Activated T-cell treated with anti-CD3 and anti-CD28 coated beads, Interleukin-2, amount 50 U/mL, for 48 hours (primary cell): ENCODE measurements around the gene SMC1B.
"Not testable (repeated sequence)": the region's sequence is repeated elsewhere in the genome, so short reads cannot be mapped to it uniquely, and the experiment has no call there.

Experiments
- DNase-seq, 2 experiments: peaks; one replicate each; pipeline ENCODE4 v3.0.0-alpha.2; 2020

The SMC1B gene

DNA sequence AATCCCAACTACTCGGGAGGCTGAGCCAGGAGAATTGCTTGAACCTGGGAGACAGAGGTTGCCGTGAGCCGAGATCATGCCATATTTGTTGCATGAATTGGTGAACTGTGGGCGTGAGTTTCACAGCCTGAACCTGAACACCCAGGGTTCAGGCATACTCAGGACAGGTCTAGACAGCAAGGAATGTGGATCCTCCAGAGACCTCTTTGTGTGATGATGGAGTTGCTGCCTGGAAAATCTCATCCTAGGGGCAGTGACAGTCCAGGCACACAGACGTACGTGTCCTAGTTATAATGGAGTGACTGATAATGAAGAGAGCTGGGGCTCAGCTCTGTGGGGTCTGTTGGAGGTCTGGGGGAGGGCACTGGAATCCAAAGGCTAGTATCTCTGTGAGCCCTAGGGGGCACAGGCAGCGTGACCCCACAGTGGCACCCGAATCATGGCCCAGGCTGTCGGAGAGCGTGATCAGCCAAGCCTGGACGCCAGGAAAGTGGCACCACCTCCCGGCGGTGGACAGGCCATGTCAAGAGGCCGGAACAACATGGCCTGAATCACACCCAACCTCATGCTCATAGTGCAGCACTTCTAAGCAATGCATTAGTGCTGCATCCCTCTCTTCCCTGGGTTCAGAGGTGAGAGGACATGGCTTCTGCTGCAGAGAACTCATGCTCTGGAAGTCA is 31.8 kb upstream of the SMC1B start:
- no peak for DNase-seq

DNA sequence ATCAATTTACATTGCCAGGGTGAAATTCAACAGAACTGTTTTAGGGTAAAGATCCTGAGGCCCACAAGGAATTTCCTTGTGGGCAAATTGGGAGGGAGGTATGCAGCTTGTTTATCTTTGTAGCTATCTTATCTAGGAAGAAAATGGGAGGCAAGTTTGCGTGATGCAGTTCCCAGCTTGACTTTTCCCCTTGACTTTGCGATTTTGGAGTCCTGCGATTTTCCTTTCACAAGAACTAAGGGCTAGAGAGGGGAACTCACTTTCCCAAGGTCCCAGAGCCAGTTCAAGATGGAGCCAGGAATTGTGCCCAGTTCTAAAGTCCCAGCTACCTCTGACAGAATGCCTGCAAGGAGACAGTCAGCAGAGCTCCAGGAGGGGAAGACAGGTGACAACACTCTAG is 30.8 kb upstream of the SMC1B start:
- DNase-seq, result no peak

DNA sequence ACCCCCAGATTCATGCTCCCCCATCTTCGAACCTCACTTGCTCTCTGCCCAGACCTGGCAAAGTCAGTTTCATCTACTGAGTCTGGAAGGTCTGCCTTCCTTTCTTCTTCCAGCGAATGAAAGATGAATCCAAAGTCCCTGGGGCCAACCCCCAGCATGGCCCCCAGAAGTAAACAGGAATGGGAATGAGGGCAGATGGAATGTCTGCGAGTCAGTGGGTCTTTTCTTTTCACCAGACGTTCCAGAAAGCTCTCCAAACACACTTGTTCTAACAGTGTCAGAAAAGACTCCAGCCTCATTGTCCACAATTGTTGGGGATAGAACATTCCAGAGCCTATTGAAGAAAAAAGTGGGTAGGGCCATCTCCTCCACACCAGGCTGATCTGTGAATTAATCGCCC is 28.7 kb upstream of the SMC1B start:
- no peak for DNase-seq

DNA sequence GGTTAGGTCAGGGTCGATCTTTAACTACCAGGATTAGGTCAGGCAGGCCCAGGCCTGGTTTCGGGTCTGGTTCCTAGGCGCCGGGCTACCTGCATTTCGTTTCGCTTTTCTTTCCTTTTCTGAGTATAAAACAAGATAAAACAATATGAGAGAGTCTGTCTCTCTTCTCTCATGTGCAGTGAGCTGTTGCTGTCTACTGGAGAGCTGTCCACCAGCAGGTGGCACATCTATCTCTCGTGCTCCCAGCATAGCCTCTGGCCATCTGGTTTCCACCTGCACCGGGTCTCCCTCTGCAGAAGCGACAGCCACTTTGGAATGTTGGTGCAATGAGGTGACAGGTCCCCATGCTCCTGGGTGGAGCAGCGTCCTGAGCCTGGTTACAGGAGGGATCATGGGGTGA is 27.7 kb upstream of the SMC1B start:
- peak; percentile 40 to 44 for DNase-seq

DNA sequence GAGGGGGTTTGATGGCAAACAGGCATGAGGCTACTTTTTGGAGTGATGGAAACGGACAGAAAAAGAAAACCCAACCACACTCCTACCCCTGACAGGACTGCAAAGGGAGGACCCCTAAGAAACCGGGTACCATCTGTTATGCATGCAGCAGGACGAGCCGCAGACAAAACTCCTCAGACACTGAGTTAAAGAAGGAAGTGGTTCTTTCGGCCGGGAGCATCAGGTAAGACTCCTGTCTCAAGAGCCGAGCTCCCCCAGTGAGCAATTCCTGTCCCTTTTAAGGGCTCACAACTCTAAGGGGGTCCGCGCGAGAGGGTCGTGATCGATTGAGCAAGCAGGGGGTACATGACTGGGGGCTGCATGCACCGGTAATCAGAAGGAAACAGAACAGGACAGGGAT is 27.3 kb upstream of the SMC1B start:
- DNase-seq, result not testable (repeated sequence)

DNA sequence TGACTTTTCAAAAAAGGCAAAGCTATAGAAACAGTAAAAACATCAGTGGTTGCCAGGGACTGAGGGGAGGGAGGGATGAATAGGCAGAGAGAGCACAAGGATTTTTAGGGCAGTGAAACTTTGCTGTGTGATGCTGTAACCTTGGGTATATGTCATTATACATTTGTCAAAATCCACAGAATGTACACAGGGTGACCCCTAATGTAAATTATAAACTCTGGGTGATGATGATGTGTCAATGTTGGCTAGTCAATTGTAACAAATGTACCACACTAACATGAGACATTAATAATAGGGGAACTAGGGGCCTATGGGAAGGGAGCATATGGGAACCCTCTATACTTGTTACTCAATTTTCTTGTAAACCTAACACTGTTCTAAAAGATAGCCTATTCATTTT is 24.9 kb upstream of the SMC1B start:
- DNase-seq, result no peak

DNA sequence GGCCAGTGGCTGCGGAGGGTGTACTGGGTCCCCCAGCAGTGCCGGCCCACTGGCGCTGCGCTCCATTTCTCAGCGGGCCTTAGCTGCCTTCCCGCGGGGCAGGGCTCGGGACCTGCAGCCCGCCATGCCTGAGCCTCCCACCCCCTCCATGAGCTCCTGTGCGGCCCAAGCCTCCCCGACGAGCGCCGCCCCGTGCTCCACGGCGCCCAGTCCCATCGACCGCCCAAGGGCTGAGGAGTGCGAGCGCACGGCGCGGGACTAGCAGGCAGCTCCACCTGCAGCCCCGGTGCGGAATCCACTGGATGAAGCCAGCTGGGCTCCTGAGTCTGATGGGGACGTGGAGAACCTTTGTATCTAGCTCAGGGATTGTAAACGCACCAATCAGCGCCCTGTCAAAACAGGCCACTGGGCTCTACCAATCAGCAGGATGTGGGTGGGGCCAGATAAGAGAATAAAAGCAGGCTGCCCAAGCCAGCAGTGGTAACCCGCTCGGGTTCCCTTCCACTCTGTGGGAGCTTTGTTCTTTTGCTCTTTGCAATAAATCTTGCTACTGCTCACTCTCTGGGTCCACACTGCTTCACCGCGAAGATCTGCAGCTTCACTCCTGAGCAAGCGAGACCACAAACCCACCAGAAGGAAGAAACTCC is 23.6 kb upstream of the SMC1B start:
- peak; percentile 49 to 59 for DNase-seq

DNA sequence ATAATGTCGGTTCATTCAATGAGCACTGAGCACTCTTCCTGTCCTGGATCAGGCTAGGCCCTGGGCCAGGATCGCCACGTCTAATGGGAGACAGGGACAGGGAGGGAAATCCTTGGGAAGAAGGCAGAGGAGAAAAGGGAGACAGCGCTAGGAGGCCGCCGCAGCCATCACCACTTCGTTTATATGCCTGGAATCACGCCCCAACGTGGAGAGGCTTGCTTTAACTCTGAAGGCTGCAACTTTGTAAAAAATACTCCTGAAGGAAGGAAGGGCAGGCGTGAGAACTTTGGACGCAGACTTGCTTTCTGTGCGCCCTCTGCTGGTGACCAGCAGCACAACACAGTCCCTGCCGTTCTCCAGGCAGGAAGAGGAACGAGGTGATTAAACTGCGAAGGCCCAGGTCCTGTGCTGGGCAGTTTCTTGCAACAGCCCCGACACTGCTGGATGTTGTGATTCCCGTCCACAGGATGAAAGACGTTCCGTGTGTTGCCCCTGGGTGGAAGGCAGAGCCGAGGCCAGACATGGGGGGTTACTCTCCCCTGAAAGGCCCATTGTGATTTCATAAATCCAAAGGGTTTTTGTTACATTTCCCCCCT is 22.2 kb upstream of the SMC1B start:
- DNase-seq, result peak; percentile 82 to 86

DNA sequence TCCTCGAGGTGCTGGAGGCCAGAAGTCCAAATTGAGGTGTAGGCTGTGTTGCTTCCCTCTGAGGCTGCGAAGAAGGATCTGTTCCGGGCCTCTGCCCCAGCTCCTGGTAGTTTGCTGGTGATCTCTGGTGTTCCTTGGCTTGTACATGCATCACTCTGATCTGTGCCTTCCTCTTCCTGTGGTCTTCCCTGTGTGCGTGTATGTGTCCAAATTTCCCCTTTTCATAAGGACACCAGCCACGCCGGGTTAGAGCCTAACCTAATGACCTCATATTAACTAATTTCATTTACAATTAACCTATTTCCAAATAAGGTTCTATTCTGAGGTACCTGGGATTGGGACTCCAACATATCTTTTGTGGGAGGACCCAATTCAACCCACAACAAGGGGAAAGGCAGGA is 21.6 kb upstream of the SMC1B start:
- no peak for DNase-seq

DNA sequence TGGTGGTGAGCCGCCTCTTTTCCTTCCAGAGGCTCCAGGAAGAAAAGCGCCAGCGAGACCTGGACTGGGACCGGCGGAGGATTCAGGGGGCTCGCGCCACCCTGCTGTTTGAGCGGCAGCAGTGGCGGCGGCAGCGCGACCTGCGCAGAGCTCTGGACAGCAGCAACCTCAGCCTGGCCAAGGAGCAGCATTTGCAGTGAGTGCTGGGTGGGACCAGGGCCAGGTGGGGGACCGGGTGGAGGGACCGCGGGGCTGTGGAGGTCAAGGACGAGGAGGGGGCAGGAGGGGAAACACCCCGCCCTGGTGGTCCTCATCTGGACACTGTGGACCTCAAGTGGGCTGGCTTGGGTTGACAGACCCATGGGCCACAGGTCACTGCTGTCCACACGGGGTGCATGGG is 17.5 kb upstream of the SMC1B start:
- DNase-seq, result no peak

DNA sequence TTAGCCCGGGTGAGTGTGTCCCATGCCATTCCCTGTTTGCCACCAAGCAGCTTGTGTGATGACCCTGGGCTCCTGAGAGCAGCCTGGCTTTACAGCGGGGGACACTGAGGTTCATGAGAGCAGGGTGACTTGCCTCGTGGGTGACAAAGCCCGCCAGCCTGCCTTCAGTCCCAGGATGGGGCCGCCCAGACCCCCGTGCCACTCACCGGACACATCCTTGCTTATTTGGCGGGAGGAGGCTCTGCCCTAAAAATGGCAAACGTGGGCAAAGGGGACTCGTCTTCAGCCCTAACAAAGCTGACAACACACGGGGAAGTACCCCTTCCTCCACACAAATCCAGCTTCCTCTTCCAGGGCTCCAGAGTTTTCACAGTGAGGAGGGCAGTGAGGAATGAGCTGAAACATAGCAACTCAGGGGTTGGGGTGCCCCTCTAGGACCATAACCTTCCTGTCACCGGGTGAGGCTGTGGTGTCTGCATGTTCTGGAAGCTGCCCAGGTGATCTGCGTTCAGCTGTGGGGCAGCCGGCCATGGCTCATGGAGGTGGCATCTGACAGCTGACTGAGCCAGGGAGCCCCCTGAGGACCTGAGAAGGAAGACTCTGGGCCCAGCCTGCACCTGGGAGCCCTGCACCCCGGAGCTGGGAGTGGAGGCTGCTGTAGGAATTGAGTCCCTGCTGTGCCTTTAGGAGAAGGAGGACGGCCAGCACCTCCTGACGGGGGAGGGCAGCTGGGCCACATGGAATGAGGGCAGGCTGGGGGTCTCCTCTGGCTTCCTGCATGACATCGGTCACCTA is 16.8 kb upstream of the SMC1B start:
- DNase-seq, result no peak

DNA sequence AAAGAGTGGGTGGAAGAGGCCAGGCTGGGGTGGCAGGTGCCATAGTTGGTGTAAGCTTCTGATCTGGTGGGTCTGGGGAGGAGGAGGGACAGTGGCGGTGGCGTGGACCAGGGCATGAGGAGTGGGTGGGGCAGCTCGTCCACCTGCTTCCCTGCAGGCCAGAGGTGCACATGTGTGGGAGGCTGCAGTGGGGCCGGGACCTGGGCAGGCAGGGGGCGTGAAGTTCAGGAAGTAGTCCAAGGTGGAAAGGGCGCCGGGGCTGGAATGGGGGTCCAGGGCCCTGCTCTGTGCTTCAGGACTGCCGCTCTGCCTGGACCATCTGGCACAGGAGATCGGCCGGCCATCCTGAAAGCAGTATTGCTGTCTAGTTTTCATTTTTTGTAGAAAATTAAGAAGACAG is 16.0 kb upstream of the SMC1B start:
- DNase-seq, result no peak

DNA sequence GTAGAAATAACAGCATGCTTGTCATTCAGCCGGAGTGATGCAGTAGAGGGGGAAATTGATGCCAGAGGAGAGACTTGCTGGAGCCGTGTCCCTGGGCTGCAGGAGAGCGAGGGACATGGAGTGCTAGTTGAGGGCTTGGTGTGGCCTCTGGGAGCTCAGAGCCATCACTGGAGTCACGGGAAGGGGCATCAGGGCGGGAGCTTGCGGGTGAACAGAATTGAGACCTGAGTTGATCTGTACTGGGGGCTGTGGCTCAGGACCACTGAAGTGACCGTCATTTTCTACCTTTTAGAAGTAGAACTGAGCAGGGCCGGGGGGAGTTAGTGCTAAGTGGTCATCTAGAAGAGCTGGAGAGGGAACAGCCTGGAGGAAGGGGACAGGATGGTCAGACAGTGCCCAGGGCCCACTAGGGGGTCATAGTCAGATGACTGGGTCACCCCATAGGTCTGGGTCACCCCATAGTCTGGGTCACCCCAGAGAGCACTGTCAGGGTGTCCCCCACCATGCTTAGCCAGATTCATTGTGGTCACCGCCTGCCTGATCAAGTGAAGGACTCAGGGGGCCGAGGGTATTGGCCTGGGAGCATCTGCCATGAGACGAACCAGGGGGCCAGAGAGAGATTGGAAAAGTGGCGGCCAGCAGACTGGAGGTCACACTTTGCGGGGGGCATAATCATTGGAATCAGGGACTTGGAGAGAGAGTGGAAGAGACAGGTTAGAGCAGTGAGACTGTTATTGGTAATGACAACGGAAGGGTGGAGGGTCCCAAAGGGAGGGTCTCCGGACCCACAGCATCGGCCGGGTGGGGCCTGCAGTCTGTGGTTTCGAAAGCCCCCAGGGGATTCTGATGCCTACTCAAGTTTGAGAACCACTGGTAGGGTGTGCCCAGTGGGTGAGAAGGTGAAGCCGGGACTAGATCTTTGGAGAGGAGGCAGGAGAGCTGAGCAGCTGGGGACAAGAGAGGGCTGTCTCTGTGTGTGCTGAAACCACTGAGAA is 15.3 kb upstream of the SMC1B start:
- no peak for DNase-seq

DNA sequence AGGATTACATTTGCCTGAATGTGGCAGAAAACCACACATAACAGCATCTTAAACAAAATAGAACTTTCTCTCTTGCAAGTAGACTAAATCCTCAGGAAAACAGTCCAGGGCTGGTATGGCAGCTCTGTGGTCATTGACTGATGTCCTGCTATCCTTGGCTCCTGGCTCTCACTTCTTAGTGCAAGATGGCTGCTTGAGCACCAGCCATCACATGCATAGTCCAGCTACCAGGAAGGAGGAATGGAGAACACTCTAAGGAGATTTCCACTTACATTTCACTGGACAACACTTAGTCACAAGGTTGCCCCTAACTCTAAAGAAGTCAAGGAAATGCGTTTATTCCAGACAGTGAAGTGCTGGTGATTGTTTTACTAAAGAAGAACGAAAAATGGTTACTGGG is 13.7 kb upstream of the SMC1B start:
- no peak for DNase-seq

DNA sequence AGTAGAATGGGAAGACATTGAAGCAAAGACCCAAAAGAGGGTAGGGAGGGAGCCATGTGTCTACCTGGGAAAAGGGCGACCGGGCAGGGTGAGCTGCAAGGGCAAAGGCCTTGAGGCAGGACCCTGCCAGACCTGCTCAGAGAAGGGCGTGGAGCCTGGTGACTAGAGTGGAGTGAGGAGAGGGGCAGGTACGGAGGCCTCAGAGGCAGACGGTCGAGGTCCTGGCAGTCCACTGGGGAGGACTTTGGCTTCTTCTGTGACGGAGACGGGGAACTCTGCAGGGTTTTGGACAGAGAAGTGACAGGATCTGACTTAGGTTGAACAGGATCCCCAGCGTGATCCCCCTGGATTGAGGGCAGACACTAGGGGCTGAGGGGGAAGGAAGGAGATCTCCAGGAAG is 13.0 kb upstream of the SMC1B start:
- DNase-seq, result no peak

DNA sequence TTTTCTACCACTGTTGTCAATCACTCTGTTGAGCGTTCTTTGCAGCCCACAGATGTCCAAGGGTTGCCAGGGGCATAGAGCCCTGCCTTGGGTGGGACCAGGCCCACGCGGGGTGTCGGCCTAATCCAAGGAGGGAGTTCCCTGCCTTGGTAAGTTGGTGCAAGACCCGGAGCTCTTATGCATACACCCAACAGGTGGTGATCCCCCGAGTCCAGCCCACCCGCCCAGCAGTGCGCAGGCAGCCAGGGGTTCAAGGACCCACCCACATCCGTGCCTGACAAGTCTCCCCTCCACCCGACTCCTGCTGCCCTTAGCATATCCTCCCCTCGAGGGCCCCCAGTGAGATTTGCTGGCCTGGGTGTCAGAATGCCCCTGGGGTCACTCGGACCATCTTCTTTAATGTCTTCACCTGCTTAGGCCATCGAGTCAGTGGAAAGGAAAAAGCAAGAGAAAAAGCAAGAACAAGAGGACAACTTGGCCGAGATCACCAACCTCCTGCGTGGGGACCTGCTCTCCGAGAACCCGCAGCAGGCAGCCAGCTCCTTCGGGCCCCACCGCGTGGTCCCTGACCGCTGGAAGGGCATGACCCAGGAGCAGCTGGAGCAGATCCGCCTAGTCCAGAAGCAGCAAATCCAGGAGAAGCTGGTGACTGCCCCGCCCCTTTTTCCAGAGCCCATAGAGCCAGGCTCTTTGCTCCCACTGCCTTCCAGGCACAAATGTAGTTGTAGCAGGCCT is 12.3 kb upstream of the SMC1B start:
- peak in 1 of 2 experiments; percentile 2 for DNase-seq

DNA sequence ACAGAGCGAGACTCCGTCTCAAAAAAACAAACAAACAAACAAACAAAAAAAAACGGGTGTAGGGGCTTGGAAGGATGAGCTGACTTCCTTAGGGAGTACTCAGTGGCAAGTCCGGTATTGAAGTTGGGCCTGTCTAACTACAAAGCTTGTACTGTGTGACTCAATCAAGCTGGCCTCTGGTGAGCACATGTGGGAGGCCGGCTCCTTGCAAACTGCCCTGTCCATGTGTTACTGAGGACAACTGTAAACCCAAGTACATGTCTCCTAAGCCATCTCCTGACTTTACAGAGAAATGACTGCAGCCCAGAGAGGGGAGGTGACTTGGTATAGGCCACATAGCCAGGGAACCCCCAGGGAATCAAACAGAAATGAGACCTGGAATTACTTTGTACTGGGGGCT is 11.7 kb upstream of the SMC1B start:
- peak in 1 of 2 experiments; percentile 3 for DNase-seq

DNA sequence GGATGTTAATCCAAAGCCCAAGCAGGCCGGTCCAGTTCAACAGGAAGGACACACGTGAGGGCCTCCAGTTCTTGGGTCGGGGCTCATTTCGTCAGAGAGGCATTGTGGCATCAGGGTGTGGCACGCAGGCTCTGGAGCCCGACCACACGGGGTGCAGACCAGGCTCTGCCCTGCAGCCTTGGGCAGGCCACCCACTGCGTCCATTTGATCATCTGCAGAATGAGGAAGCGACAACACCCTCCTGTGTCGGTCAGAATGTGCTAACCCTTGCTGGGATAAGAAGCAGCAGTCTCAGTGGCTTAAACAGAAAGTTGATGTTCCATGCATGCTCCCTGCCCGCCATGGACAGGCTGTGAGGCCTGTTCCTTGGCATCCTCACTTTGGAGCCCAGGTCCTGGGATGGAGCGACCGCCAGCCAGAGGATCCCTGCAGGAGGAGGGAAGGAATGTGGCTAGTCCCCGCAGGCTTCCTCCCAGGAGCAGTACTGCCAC is 10.9 kb upstream of the SMC1B start:
- peak in 1 of 2 experiments; percentile 1 for DNase-seq

DNA sequence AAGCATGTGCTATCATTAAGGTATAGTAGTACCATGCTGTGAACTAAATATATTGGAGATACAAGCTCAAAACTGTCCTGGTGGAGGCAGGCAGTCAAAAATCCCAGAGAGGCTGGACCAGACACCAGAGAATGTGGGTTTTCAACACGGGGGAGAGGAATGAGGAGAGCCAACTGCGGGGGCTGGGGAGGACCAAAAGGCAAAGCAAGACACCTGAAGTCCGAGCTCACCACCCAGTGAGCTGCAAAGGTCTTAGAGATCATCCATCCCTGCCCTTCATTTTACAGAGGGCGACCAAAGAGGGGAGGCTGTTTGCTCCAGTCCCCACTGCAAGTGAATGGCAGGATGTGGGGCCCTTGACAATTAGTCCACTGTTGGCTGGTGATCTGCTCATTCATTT is 10.1 kb upstream of the SMC1B start:
- no peak for DNase-seq

DNA sequence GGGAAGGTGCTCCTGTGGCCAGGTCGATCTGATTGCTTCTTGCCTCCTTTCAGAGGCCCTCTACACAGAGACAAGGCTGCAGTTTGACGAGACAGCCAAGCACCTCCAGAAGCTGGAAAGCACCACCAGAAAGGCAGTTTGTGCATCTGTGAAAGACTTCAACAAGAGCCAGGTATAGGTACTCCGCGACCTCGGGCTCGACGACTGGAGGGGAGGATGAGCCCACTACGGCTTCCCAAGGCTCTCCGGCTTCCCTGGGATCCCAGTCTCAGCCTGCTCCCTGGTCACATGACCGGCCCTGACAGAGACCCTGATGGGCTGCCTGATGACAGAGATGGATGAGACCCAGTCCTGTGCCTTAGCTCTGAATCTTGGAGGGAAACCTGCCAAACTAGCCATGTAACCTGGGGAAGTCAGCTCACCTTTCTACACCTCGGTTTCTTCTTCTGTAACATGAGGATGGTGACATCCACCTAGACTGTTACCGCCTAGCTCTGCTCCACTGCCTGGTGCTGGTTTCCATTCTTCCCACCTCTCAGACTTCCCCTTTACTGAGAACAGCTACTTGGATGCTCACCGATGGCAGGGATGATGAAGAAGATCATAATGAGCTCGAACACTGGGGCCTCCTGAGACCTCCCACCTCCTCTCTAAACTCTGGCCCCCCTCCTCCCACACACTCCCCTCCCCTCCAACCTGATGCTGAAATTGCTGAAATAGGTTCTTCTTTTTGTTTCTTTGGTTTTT is 9.0 kb upstream of the SMC1B start:
- DNase-seq, result peak in 1 of 2 experiments; percentile 12
